ENCODE results near the gene TTI1. TPM values are rescaled to one million over a fixed set of nuclear protein-coding genes. Genes with fewer than 3 reads are reported as not detected.

TTI1 gene
- total RNA-seq, 2 experiments from 2014 or later = 10.6 to 11.4 TPM

GRCh38 chr20:38004416-38004815 lies 28.8 kb downstream of the TTI1 start:
- no peak for TF ChIP-seq CTCF (IDR thresholded peaks at IDR 0.05)
- Histone ChIP-seq H3K27ac (ENCODE audit: low read depth in 1 of 2, low read length in 2 of 2) (no peak overlapping the region), H3K4me1 (ENCODE audit: insufficient read depth, low read length) (peaks cover 7% of the 10 kb centered on the region), H3K27me3 (ENCODE audit: control insufficient read depth in 1 of 2, insufficient read depth in 2 of 2, low read length in 2 of 2) (no peaks in the 10 kb centered on the region), H3K4me3 (ENCODE audit: low read length) (no peak overlapping the region), H3K36me3 (ENCODE audit: insufficient read depth, low read length) (peaks cover 63% of the 10 kb centered on the region), H3K9me3 (ENCODE audit: control insufficient read depth in 1 of 2, insufficient read depth in 1 of 2, low read length in 2 of 2) (no peaks in the 10 kb centered on the region)
- H3K36me3 Mint-ChIP-seq (ENCODE audit: low read depth) = peaks cover 92% of the 10 kb centered on the region
- H3K27me3 Mint-ChIP-seq = no peaks in the 10 kb centered on the region
- ChIA-PET CTCF (no interaction called here), POLR2A (no interaction called here)
- no peak overlapping the region for H3K4me3 Mint-ChIP-seq
- H3K27ac Mint-ChIP-seq = no peak overlapping the region
- intact Hi-C loops (cut with DNase I, micrococcal nuclease) = no loop called here
- peaks cover 25% of the 10 kb centered on the region for H3K4me1 Mint-ChIP-seq (ENCODE audit: low read depth)
- no peak for ATAC-seq (ENCODE audit: poor library complexity)
- DNase-seq = no peak
- no peaks in the 10 kb centered on the region for H3K9me3 Mint-ChIP-seq

GRCh38 chr20:38002422-38002821 lies 30.8 kb downstream of the TTI1 start:
- Mint-ChIP-seq H3K9me3 (no peaks in the 10 kb centered on the region), H3K4me1 (ENCODE audit: low read depth) (peaks cover 19% of the 10 kb centered on the region), H3K4me3 (no peak overlapping the region), H3K36me3 (ENCODE audit: low read depth) (peaks cover 96% of the 10 kb centered on the region), H3K27ac (no peak overlapping the region), H3K27me3 (no peaks in the 10 kb centered on the region)
- Histone ChIP-seq H3K4me1 (ENCODE audit: insufficient read depth, low read length) (peaks cover 7% of the 10 kb centered on the region), H3K36me3 (ENCODE audit: insufficient read depth, low read length) (peaks cover 72% of the 10 kb centered on the region), H3K27ac (ENCODE audit: low read depth in 1 of 2, low read length in 2 of 2) (no peak overlapping the region), H3K27me3 (ENCODE audit: control insufficient read depth in 1 of 2, insufficient read depth in 2 of 2, low read length in 2 of 2) (no peaks in the 10 kb centered on the region), H3K9me3 (ENCODE audit: control insufficient read depth in 1 of 2, insufficient read depth in 1 of 2, low read length in 2 of 2) (no peaks in the 10 kb centered on the region), H3K4me3 (ENCODE audit: low read length) (no peak overlapping the region)
- no peak for TF ChIP-seq CTCF (IDR thresholded peaks at IDR 0.05)
- DNase-seq (no peak), ATAC-seq (ENCODE audit: poor library complexity) (no peak)
- POLR2A ChIA-PET = no interaction called here
- intact Hi-C loops (cut with DNase I, micrococcal nuclease) = no loop called here
- CTCF ChIA-PET = no interaction called here

GRCh38 chr20:38001981-38002380 lies 31.3 kb downstream of the TTI1 start:
- H3K4me3 ChIP-seq (ENCODE audit: low read length) = no peak overlapping the region
- intact Hi-C loops (cut with DNase I, micrococcal nuclease) = no loop called here
- peak in 5 of 14 experiments; percentile 6 to 27 (median 13) for DNase-seq

More at GRCh38 chr20:38001981-38002380, 31.3 kb downstream of the TTI1 start:
- no peaks in the 10 kb centered on the region for H3K9me3 ChIP-seq (ENCODE audit: control insufficient read depth in 1 of 2, insufficient read depth in 1 of 2, low read length in 2 of 2)
- POLR2A ChIA-PET = no interaction called here
- H3K27ac ChIP-seq (ENCODE audit: low read depth in 1 of 2, low read length in 2 of 2) = no peak overlapping the region
- no peak for ATAC-seq (ENCODE audit: poor library complexity)
- CTCF ChIA-PET = no interaction called here
- peaks cover 7% of the 10 kb centered on the region for H3K4me1 ChIP-seq (ENCODE audit: insufficient read depth, low read length)
- Mint-ChIP-seq H3K9me3 (no peaks in the 10 kb centered on the region), H3K4me3 (no peak overlapping the region), H3K27me3 (no peaks in the 10 kb centered on the region), H3K27ac (no peak overlapping the region), H3K4me1 (ENCODE audit: low read depth) (peaks cover 19% of the 10 kb centered on the region), H3K36me3 (ENCODE audit: low read depth) (peaks cover 97% of the 10 kb centered on the region)
- no peak for TF ChIP-seq CTCF (IDR thresholded peaks at IDR 0.05)
- H3K27me3 ChIP-seq (ENCODE audit: control insufficient read depth in 1 of 2, insufficient read depth in 2 of 2, low read length in 2 of 2) = no peaks in the 10 kb centered on the region
- H3K36me3 ChIP-seq (ENCODE audit: insufficient read depth, low read length) = peaks cover 76% of the 10 kb centered on the region
